Urinary bladder (tissue), 4 donors: Measurements from ENCODE around the gene DRC7. TPM values are rescaled to one million over a fixed set of nuclear protein-coding genes. Genes with fewer than 3 reads are reported as not detected.
"Not testable (repeated sequence)": the region's sequence is repeated elsewhere in the genome, so short reads cannot be mapped to it uniquely, and the experiment has no call there.

Experiments
- DNase-seq: peaks from one replicate; pipeline ENCODE4 v3.0.0-alpha.2; 2015; ENCODE audit errors: extremely low spot score
- H3K27ac ChIP-seq: one replicate; pipeline ENCODE4 v1.5.1; 2013; ENCODE audit warnings: low read depth, mild to moderate bottlenecking, moderate library complexity
- H3K36me3 ChIP-seq: one replicate; pipeline ENCODE4 v1.6.1; 2013; ENCODE audit warnings: mild to moderate bottlenecking, moderate library complexity; ENCODE audit not compliant: insufficient read depth
- H3K4me1 ChIP-seq: one replicate; pipeline ENCODE4 v1.6.1; 2013; ENCODE audit warnings: mild to moderate bottlenecking, moderate library complexity; ENCODE audit not compliant: insufficient read depth
- H3K4me3 ChIP-seq: one replicate; pipeline ENCODE4 v1.5.1; 2013; ENCODE audit warnings: low read depth, low read length
- WGBS: extraction: QIAGEN DNeasy Blood & Tissue Kit; methylation state at CpG from one replicate; pipeline ENCODE4 v1.1.7; 2013; 5-methylcytosine and 5-hydroxymethylcytosine counted together
- polyA plus RNA-seq: library from polyadenylated mRNA; stranded (reverse); fragments of 200-250 nt; gene quantifications from one replicate; pipeline ENCODE4 v1.2.3, GENCODE V29; 2013
- total RNA-seq: library from RNA; depleted of rRNA; stranded (reverse); fragments of >200 nt; gene quantifications from one replicate; pipeline ENCODE4 v1.2.3, GENCODE V29; 2014
- donor health status: healthy with polysubstance abuse.
- donor health status: healthy.

The DRC7 gene
- total and polyA plus RNA-seq, 2 donors = not detected

GRCh38 chr16:57666353-57667047 is 28.1 kb upstream of the DRC7 start:
- Histone ChIP-seq H3K4me3 (no peak overlapping the region), H3K4me1 (no peaks in the 10 kb centered on the region), H3K27ac (no peak overlapping the region), H3K36me3 (no peaks in the 10 kb centered on the region)
- WGBS = 88% methylated on average over 11 of the region's 11 CpGs
- no peak for DNase-seq

- H3K27ac ChIP-seq = no peak overlapping the region
- 86% methylated on average over 5 of the region's 5 CpGs for WGBS
- DNase-seq = no peak
- no peaks in the 10 kb centered on the region for H3K4me1 ChIP-seq
- H3K4me3 ChIP-seq = no peak overlapping the region
- no peaks in the 10 kb centered on the region for H3K36me3 ChIP-seq
Observed at GRCh38 chr16:57667048-57667525, 27.5 kb upstream of the DRC7 start.

- Histone ChIP-seq H3K4me3 (no peak overlapping the region), H3K4me1 (no peaks in the 10 kb centered on the region), H3K36me3 (no peaks in the 10 kb centered on the region), H3K27ac (no peak overlapping the region)
- WGBS = 78% methylated on average over 17 of the region's 17 CpGs
- no peak for DNase-seq
Observed at GRCh38 chr16:57667526-57668262, 26.9 kb upstream of the DRC7 start.

- Histone ChIP-seq H3K4me3 (no peak within 1 kb of the TSS), H3K27ac (no peak within 1 kb of the TSS), H3K36me3 (no peaks in the 10 kb centered on the region), H3K4me1 (no peaks in the 10 kb centered on the region)
- DNase-seq = no peak
- WGBS = 86% methylated on average over 11 of the region's 11 CpGs
Observed at GRCh38 chr16:57668263-57668571, 26.4 kb upstream of the DRC7 start, which contains the start of gene ADGRG3. Gene ADGRG3 (plus strand): TSS chr16:57668306. CDS start chr16:57668348, 42 bp downstream.

GRCh38 chr16:57668630-57669475 is 25.8 kb upstream of the DRC7 start:
- DNase-seq = no peak
- no peaks in the 10 kb centered on the region for H3K4me1 ChIP-seq
- no peak overlapping the region for H3K4me3 ChIP-seq
- 82% methylated on average over 20 of the region's 20 CpGs for whole genome bisulfite sequencing
- no peak overlapping the region for H3K27ac ChIP-seq
- H3K36me3 ChIP-seq = no peaks in the 10 kb centered on the region

GRCh38 chr16:57669476-57670162 is 25.0 kb upstream of the DRC7 start:
- no peak for DNase-seq
- 89% methylated on average over 12 of the region's 12 CpGs for WGBS
- no peaks in the 10 kb centered on the region for H3K4me1 ChIP-seq
- H3K27ac ChIP-seq = no peak overlapping the region
- no peak overlapping the region for H3K4me3 ChIP-seq
- no peaks in the 10 kb centered on the region for H3K36me3 ChIP-seq

GRCh38 chr16:57670196-57670595 is 24.4 kb upstream of the DRC7 start:
- DNase-seq = no peak
- 49% methylated on average over 4 of the region's 4 CpGs for WGBS
- Histone ChIP-seq H3K36me3 (no peaks in the 10 kb centered on the region), H3K27ac (no peak overlapping the region), H3K4me3 (no peak overlapping the region), H3K4me1 (no peaks in the 10 kb centered on the region)

GRCh38 chr16:57671451-57671850 is 23.2 kb upstream of the DRC7 start:
- not testable (repeated sequence) for H3K27ac ChIP-seq, DNase-seq
- WGBS = 71% methylated on average over 7 of the region's 7 CpGs

GRCh38 chr16:57672416-57672815 is 22.2 kb upstream of the DRC7 start:
- DNase-seq = no peak
- Histone ChIP-seq H3K27ac (no peak overlapping the region), H3K36me3 (no peaks in the 10 kb centered on the region), H3K4me3 (no peak overlapping the region), H3K4me1 (no peaks in the 10 kb centered on the region)
- WGBS = 72% methylated on average over 3 of the region's 3 CpGs

More at GRCh38 chr16:57671451-57671850, 23.2 kb upstream of the DRC7 start:
- not testable (repeated sequence) for H3K36me3 ChIP-seq, H3K4me1 ChIP-seq, H3K4me3 ChIP-seq

- Histone ChIP-seq H3K4me3 (no peak overlapping the region), H3K4me1 (no peaks in the 10 kb centered on the region), H3K27ac (no peak overlapping the region), H3K36me3 (no peaks in the 10 kb centered on the region)
- DNase-seq = no peak
- WGBS = 91% methylated on average over 2 of the region's 2 CpGs
Observed at GRCh38 chr16:57672824-57673223, 21.8 kb upstream of the DRC7 start.

- Histone ChIP-seq H3K27ac (no peak overlapping the region), H3K4me3 (no peak overlapping the region), H3K4me1 (no peaks in the 10 kb centered on the region), H3K36me3 (no peaks in the 10 kb centered on the region)
- 38% methylated on average over 12 of the region's 12 CpGs for WGBS
- no peak for DNase-seq
Observed at GRCh38 chr16:57675741-57676551, 18.7 kb upstream of the DRC7 start.

GRCh38 chr16:57676553-57677085 is 18.0 kb upstream of the DRC7 start:
- Histone ChIP-seq H3K36me3 (no peaks in the 10 kb centered on the region), H3K27ac (no peak overlapping the region), H3K4me1 (no peaks in the 10 kb centered on the region), H3K4me3 (no peak overlapping the region)
- 75% methylated on average over 4 of the region's 4 CpGs for WGBS
- DNase-seq = no peak
